HEK293T (cell line): Measurements from ENCODE around the gene TEF.
"Not testable (repeated sequence)": the region's sequence is repeated elsewhere in the genome, so short reads cannot be mapped to it uniquely, and the experiment has no call there.

Experiments
- BHLHE40 ChIP-seq: fragments of 450-650 bp; IDR thresholded peaks from 2 replicates; pipeline ENCODE4 v1.6.1; 2016; ENCODE audit warnings: mild to moderate bottlenecking, moderate library complexity, borderline replicate concordance
- CTBP1 ChIP-seq: fragments of 450-650 bp; IDR thresholded peaks from 2 replicates; pipeline ENCODE4 v1.6.1; 2016; ENCODE audit warnings: borderline replicate concordance
- HDGF ChIP-seq: fragments of 450-650 bp; IDR thresholded peaks from 2 replicates; pipeline ENCODE4 v1.6.1; 2017; ENCODE audit warnings: antibody characterized with exemption, borderline replicate concordance
- L3MBTL2 ChIP-seq: fragments of 450-650 bp; conservative IDR thresholded peaks from 2 replicates; pipeline ENCODE4 v1.6.1; 2016; ENCODE audit warnings: mild to moderate bottlenecking
- LEF1 ChIP-seq: fragments of 450-650 bp; IDR thresholded peaks from 2 replicates; pipeline ENCODE4 v1.6.1; 2017; ENCODE audit warnings: mild to moderate bottlenecking, borderline replicate concordance
- PKNOX1 ChIP-seq: fragments of 450-650 bp; IDR thresholded peaks from 2 replicates; pipeline ENCODE4 v1.6.1; 2016
- SP1 ChIP-seq: fragments of 450-650 bp; IDR thresholded peaks from 2 replicates; pipeline ENCODE4 v1.6.1; 2017
- TARDBP ChIP-seq: fragments of 450-650 bp; IDR thresholded peaks from 2 replicates; pipeline ENCODE4 v1.6.1; 2016

GRCh38 chr22:41434361-41435003, 52.7 kb downstream of the TEF start:
- not testable (repeated sequence) for TF ChIP-seq PKNOX1, HDGF, CTBP1, TARDBP, SP1, LEF1, BHLHE40, L3MBTL2
